GM12878 (cell line): ENCODE measurements around the gene ABRACL. TPM values are rescaled to one million over a fixed set of nuclear protein-coding genes. Genes with fewer than 3 reads are reported as not detected.

Experiments
- ATAC-seq: fragments of 200-7000 bp; cut with Tn5 transposase; 3 replicates; pipeline ENCODE4 v1.9.1; 2020; ENCODE audit warnings: mild to moderate bottlenecking, moderate library complexity
- BruUV-seq: library from RNA; stranded (reverse); fragments of 400-500 nt; replicated peaks from 2 replicates; lab custom pipeline; 2021; lab: Mats Ljungman, UMichigan
- CTCF ChIA-PET: fragments of 300-600 bp; sonication (Branson Sonifier 250); formaldehyde crosslinking; extraction: SDS; loops from one replicate; lab custom pipeline; 2021; ENCODE audit warnings: inconsistent platforms; lab: Yijun Ruan, JAX
- POLR2A ChIA-PET: fragments of 350-600 bp; formaldehyde crosslinking; extraction: SDS; loops from one replicate; lab custom pipeline; 2021; ENCODE audit warnings: inconsistent platforms; lab: Charles Lee
- RAD21 ChIA-PET: fragments of 300-600 bp; sonication (Branson Sonifier 250); formaldehyde crosslinking; loops from one replicate; lab custom pipeline; 2023; ENCODE audit warnings: antibody characterized with exemption; ENCODE audit not compliant: unreplicated experiment; lab: Charles Lee
- SMC1A ChIA-PET: fragments of 300-600 bp; sonication (Branson Sonifier 250); formaldehyde crosslinking; loops from one replicate; lab custom pipeline; 2023; ENCODE audit not compliant: unreplicated experiment, uncharacterized antibody; lab: Charles Lee
- DNase-seq: peaks from one replicate; pipeline ENCODE4 v3.0.0-alpha.2; 2011; ENCODE audit warnings: low read depth, low spot score
- FAIRE-seq: peaks from 3 replicates; lab custom pipeline; 2011; peaks lifted over from hg19 to GRCh38; lab: Jason Lieb, UNC
- H2AFZ ChIP-seq: 2 replicates; pipeline ENCODE4 v1.6.0; 2011; ENCODE audit warnings: low read depth, low read length, control low read depth; ENCODE audit not compliant: control insufficient read depth
- H3K27ac ChIP-seq: 2 replicates; pipeline ENCODE4 v1.5.1; 2011; ENCODE audit warnings: control low read depth; ENCODE audit not compliant: control insufficient read depth, insufficient read depth
- H3K27me3 ChIP-seq, 2 experiments: replicated peaks in 1 of 2; 2 replicates each; pipeline versions ENCODE4 v1.6.0 to v1.6.1; 2011; ENCODE audit warnings: low read length in 1 of 2; ENCODE audit not compliant: control insufficient read depth in 2 of 2, insufficient read depth in 2 of 2
- H3K36me3 ChIP-seq, 2 experiments: 2 replicates each; pipeline ENCODE4 v1.5.1; 2011; ENCODE audit warnings: low read length in 1 of 2; ENCODE audit not compliant: control insufficient read depth in 2 of 2, insufficient read depth in 2 of 2
- H3K4me1 ChIP-seq: 2 replicates; pipeline ENCODE4 v1.6.1; 2011; ENCODE audit warnings: mild to moderate bottlenecking, low read length, moderate library complexity, mixed read lengths; ENCODE audit not compliant: control insufficient read depth, insufficient read depth
- H3K4me2 ChIP-seq: 2 replicates; pipeline ENCODE4 v1.6.0; 2011; ENCODE audit warnings: control low read depth; ENCODE audit not compliant: control insufficient read depth, insufficient read depth
- H3K4me3 ChIP-seq: fragments of 200-600 bp; sonication (generic); 2 replicates; pipeline ENCODE4 v1.5.1; 2016
- H3K79me2 ChIP-seq: 2 replicates; pipeline ENCODE4 v1.6.0; 2011; ENCODE audit warnings: low read length; ENCODE audit not compliant: control insufficient read depth, insufficient read depth
- H3K9ac ChIP-seq: 2 replicates; pipeline ENCODE4 v1.8.0; 2011; ENCODE audit warnings: low read length, control low read depth, mixed read lengths; ENCODE audit not compliant: control insufficient read depth, insufficient read depth
- H3K9me3 ChIP-seq: replicated peaks from 3 replicates; pipeline ENCODE4 v1.5.1; 2011; ENCODE audit warnings: mild to moderate bottlenecking, low read length; ENCODE audit not compliant: control insufficient read depth, insufficient read depth
- H4K20me1 ChIP-seq: 2 replicates; pipeline ENCODE4 v1.6.0; 2011; ENCODE audit not compliant: control insufficient read depth, insufficient read depth
- CBFB ChIP-seq: IDR thresholded peaks from 2 replicates; pipeline ENCODE4 v1.6.1; 2016; ENCODE audit warnings: antibody characterized with exemption, low read depth
- CEBPB ChIP-seq, 2 experiments: fragments of 150-350 bp in 1 of 2; IDR thresholded peaks; 2 replicates each; pipeline ENCODE4 v1.6.1; 2012 to 2014; ENCODE audit warnings: low read depth in 2 of 2, low read length in 2 of 2, borderline replicate concordance in 1 of 2, inconsistent platforms in 1 of 2
- CEBPZ ChIP-seq: fragments of 150-350 bp; IDR thresholded peaks from 2 replicates; pipeline ENCODE4 v1.6.1; 2016; ENCODE audit warnings: low read depth, low read length
- CREM ChIP-seq: IDR thresholded peaks from 2 replicates; pipeline ENCODE4 v1.6.1; 2014; ENCODE audit warnings: antibody characterized with exemption, low read depth
- TAF1 ChIP-seq: IDR thresholded peaks from 2 replicates; pipeline ENCODE4 v1.6.1; 2011; ENCODE audit warnings: mild to moderate bottlenecking, low read depth, low read length, borderline replicate concordance
- TCF7 ChIP-seq: IDR thresholded peaks from 2 replicates; pipeline ENCODE4 v1.6.1; 2014; ENCODE audit warnings: antibody characterized with exemption, borderline replicate concordance
- ZNF24 ChIP-seq: fragments of 450-650 bp; IDR thresholded peaks from 2 replicates; pipeline ENCODE4 v1.6.1; 2017; ENCODE audit warnings: antibody characterized with exemption, mild to moderate bottlenecking
- WGBS: methylation state at CpG from one replicate; pipeline ENCODE4 v1.1.6; 2016; ENCODE audit warnings: low lambda C conversion rate; ENCODE audit not compliant: insufficient replicate concordance, insufficient coverage; ENCODE audit errors: missing lambda C conversion rate; 5-methylcytosine and 5-hydroxymethylcytosine counted together
- in situ Hi-C: fragments of 300-500 bp; cut with MboI; formaldehyde crosslinking; loops from 9 replicates; pipeline ENCODE4 v1.14.3; 2018; ENCODE audit warnings: mixed read lengths
- intact Hi-C: fragments of 100-400 bp; cut with micrococcal nuclease; formaldehyde crosslinking; loops from one replicate; pipeline ENCODE4 v1.14.2; 2022; ENCODE audit not compliant: unreplicated experiment
- polyA plus RNA-seq, 11 experiments: library from polyadenylated mRNA; depleted of rRNA in 4 of 11; unstranded in 6 of 11; stranded (reverse) in 5 of 11; fragments of >200 nt; fragmentation: Nextera tagmentation in 4 of 11; fragmentation: Illumina TruSeq in 1 of 11; extraction: Ambion mirVana in 4 of 11; extraction: Trizol in 1 of 11; gene quantifications; 1 replicate in 1 of 11; 2 replicates in 10 of 11; pipeline versions ENCODE4 v1.2.1 to v1.2.3, GENCODE V29; 2011 to 2016; ENCODE audit warnings: inconsistent platforms in 2 of 11, missing spikeins in 2 of 11, low read depth in 1 of 11
- total RNA-seq, 4 experiments: library from RNA; depleted of rRNA in 3 of 4; stranded (reverse); fragments of >200 nt in 3 of 4; fragmentation: Illumina TruSeq in 1 of 4; extraction: Trizol in 1 of 4; gene quantifications; 2 replicates each; pipeline versions ENCODE4 v1.2.1 to v1.2.3, GENCODE V29; 2013 to 2021
- TF ChIP-seq, protein P1 (sequence below): IDR thresholded peaks from 2 replicates; pipeline ENCODE4 v1.6.1; 2012; ENCODE audit warnings: low read depth, low read length, improper control_type of control experiment

The ABRACL gene
- total and polyA plus RNA-seq, 10 of the 15 experiments (the other 5 are each of a cell fraction or from before 2014, with no cell fraction given) = 111 to 647 (median 192) TPM

DNA sequence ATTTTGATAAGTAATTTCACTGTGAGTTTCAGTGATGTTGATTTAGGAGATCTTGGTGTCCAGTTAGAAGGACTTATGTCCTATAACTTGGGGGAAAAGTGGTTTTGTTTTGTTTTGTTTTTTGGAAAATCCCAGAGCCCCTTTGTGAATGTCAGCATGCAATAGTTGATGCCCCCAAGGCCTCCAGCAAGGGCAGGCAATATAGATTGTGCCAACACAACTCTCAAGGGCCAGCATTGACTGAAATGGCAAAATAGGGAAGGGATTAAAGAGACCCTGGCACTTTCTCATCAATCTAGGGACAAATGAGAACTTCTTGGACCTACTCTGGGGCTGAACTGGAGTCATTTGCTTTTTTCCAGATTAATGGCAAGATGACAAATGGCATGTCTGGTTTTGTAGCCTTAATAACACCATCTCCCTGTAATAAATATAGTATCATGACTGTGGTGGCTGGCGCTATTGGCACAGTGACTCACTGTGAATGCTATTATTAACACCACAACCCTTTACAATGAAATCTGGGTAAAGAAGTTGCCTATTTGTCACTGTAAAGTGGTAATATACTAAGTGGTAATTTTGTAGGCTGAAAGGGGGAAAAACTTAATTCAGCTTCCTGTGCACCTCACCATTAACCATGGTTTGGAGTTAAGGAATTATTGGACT is 51.8 kb downstream of the ABRACL start:
- DNase-seq (no peak), ATAC-seq (no peak), FAIRE-seq (no peak)
- no peaks in the 10 kb centered on the region for H3K4me1 ChIP-seq
- in situ Hi-C loops = no loop called here
- H3K79me2 ChIP-seq = no peaks in the 10 kb centered on the region
- ChIA-PET POLR2A (no interaction called here), CTCF (no interaction called here), SMC1A (no interaction called here), RAD21 (no interaction called here)
- no peak overlapping the region for H2AFZ ChIP-seq
- no peak overlapping the region for H3K4me2 ChIP-seq
- no peak overlapping the region for H3K9ac ChIP-seq
- intact Hi-C loops = no loop called here
- H3K36me3 ChIP-seq = no peaks in the 10 kb centered on the region
- H4K20me1 ChIP-seq = no peaks in the 10 kb centered on the region
- 41% methylated on average over 1 of the region's 1 CpG for WGBS
- BruUV-seq = no TSS peak
- no peaks in the 10 kb centered on the region for H3K9me3 ChIP-seq
- H3K27ac ChIP-seq = no peak overlapping the region
- no peaks in the 10 kb centered on the region for H3K27me3 ChIP-seq
- TF ChIP-seq TCF7 = no peak
- TF ChIP-seq ZNF24 = no peak
- no peak for TF ChIP-seq CREM
- no peak for TF ChIP-seq CEBPZ
- TF ChIP-seq CEBPB (IDR thresholded peaks at IDR 0.05; ENCODE audit: borderline replicate concordance in 1 of 2, low read depth in 2 of 2, low read length in 2 of 2) = no peak
- no peak for TF ChIP-seq TAF1
- TF ChIP-seq CBFB = no peak
- TF ChIP-seq, protein P1, sequence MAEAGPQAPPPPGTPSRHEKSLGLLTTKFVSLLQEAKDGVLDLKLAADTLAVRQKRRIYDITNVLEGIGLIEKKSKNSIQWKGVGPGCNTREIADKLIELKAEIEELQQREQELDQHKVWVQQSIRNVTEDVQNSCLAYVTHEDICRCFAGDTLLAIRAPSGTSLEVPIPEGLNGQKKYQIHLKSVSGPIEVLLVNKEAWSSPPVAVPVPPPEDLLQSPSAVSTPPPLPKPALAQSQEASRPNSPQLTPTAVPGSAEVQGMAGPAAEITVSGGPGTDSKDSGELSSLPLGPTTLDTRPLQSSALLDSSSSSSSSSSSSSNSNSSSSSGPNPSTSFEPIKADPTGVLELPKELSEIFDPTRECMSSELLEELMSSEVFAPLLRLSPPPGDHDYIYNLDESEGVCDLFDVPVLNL = no peak
- no peak overlapping the region for H3K4me3 ChIP-seq
